NCI-H2029 (cell line): Measurements from ENCODE around the gene USP33.
"Not testable (repeated sequence)": the region's sequence is repeated elsewhere in the genome, so short reads cannot be mapped to it uniquely, and the experiment has no call there.

Experiments used
- DNase-seq: peaks from one replicate; lab custom pipeline; 2025; lab: John Stamatoyannopoulos, UW

The USP33 gene

GRCh38 chr1:77739235-77739634 lies 20.4 kb downstream of the USP33 start:
- no peak for DNase-seq

GRCh38 chr1:77732090-77732489 lies 27.6 kb downstream of the USP33 start:
- no peak for DNase-seq

- DNase-seq: no peak
Observed at GRCh38 chr1:77725706-77726105, 33.9 kb downstream of the USP33 start.

GRCh38 chr1:77718181-77718580 lies 41.5 kb downstream of the USP33 start:
- DNase-seq: no peak

- DNase-seq: no peak
Observed at GRCh38 chr1:77716065-77716464, 43.6 kb downstream of the USP33 start.

- no peak for DNase-seq
Observed at GRCh38 chr1:77709727-77710126, 49.9 kb downstream of the USP33 start.

GRCh38 chr1:77706321-77706720 lies 53.3 kb downstream of the USP33 start:
- DNase-seq: no peak

GRCh38 chr1:77704736-77705135 lies 54.9 kb downstream of the USP33 start:
- no peak for DNase-seq

- DNase-seq: not testable (repeated sequence)
Observed at GRCh38 chr1:77699673-77700072, 60.0 kb downstream of the USP33 start.

- no peak for DNase-seq
Observed at GRCh38 chr1:77697441-77697840, 62.2 kb downstream of the USP33 start.

- DNase-seq: no peak
Observed at GRCh38 chr1:77688939-77689338, 70.7 kb downstream of the USP33 start.

GRCh38 chr1:77687519-77687906 lies 72.1 kb downstream of the USP33 start:
- DNase-seq: no peak

- no peak for DNase-seq
Observed at GRCh38 chr1:77686796-77687518, 72.7 kb downstream of the USP33 start.

- DNase-seq: peak; percentile 93
Observed at GRCh38 chr1:77683160-77684148, 76.2 kb downstream of the USP33 start.

GRCh38 chr1:77682460-77683159 lies 77.0 kb downstream of the USP33 start, which contains the start of gene ZZZ3:
Gene ZZZ3 (minus strand): TSS chr1:77682658. CDS start chr1:77633354, 49,304 bp downstream.
- peak; percentile 91 for DNase-seq

- no peak for DNase-seq
Observed at GRCh38 chr1:77680173-77680572, 79.5 kb downstream of the USP33 start.

- no peak for DNase-seq
Observed at GRCh38 chr1:77678660-77679610, 80.7 kb downstream of the USP33 start.

- DNase-seq: not testable (repeated sequence)
Observed at GRCh38 chr1:77674807-77675206, 84.8 kb downstream of the USP33 start.

GRCh38 chr1:77673716-77674355 lies 85.8 kb downstream of the USP33 start:
- no peak for DNase-seq

- DNase-seq: no peak
Observed at GRCh38 chr1:77673030-77673429, 86.6 kb downstream of the USP33 start.

- no peak for DNase-seq
Observed at GRCh38 chr1:77672374-77672773, 87.3 kb downstream of the USP33 start.
